Spleen (tissue), 11 donors: Measurements from ENCODE around the gene STRADA. TPM values are rescaled to one million over a fixed set of nuclear protein-coding genes. Genes with fewer than 3 reads are reported as not detected.

Source experiments
- DNase-seq: peaks from one replicate; pipeline ENCODE4 v3.0.0-alpha.2; 2020
- H3K27ac ChIP-seq, 8 donors: fragments of 200-600 bp; sonication (generic) in 7 of 8; 1 replicate in 4 of 8; 2 replicates in 4 of 8; pipeline versions ENCODE4 v1.5.0 to v1.8.0; 2016 to 2021; ENCODE audit warnings: inconsistent platforms in 4 of 8, mild to moderate bottlenecking in 4 of 8, moderate library complexity in 1 of 8
- H3K27me3 ChIP-seq, 7 donors: fragments of 200-600 bp; sonication (generic) in 6 of 7; replicated peaks in 1 of 7; 1 replicate in 4 of 7; 2 replicates in 3 of 7; pipeline versions ENCODE4 v1.5.0 to v1.8.0; 2016 to 2021; ENCODE audit warnings: inconsistent platforms in 3 of 7, mild to moderate bottlenecking in 1 of 7
- H3K36me3 ChIP-seq, 6 donors: fragments of 200-600 bp; sonication (generic) in 5 of 6; 1 replicate in 4 of 6; 2 replicates in 2 of 6; pipeline versions ENCODE4 v1.5.0 to v1.8.0; 2016 to 2021; ENCODE audit warnings: inconsistent platforms in 2 of 6
- H3K4me1 ChIP-seq, 6 donors: fragments of 200-600 bp; sonication (generic) in 5 of 6; 1 replicate in 3 of 6; 2 replicates in 3 of 6; pipeline versions ENCODE4 v1.5.0 to v1.8.0; 2016 to 2021; ENCODE audit warnings: inconsistent platforms in 3 of 6
- H3K4me3 ChIP-seq, 8 donors: fragments of 200-600 bp; sonication (generic) in 7 of 8; 1 replicate in 4 of 8; 2 replicates in 4 of 8; pipeline versions ENCODE4 v1.5.0 to v1.8.0; 2016 to 2021; ENCODE audit warnings: inconsistent platforms in 4 of 8, mild to moderate bottlenecking in 4 of 8, moderate library complexity in 2 of 8
- H3K9me3 ChIP-seq, 8 donors: fragments of 200-600 bp; sonication (generic) in 7 of 8; 1 replicate in 4 of 8; 2 replicates in 4 of 8; pipeline versions ENCODE4 v1.5.0 to v1.8.0; 2016 to 2021; ENCODE audit warnings: inconsistent platforms in 4 of 8
- CTCF ChIP-seq, 11 experiments: fragments of 200-600 bp in 7 of 11; fragments of 450-650 bp in 4 of 11; sonication (generic) in 4 of 11; IDR thresholded peaks in 8 of 11; conservative IDR thresholded peaks in 3 of 11; 1 replicate in 7 of 11; 2 replicates in 4 of 11; pipeline versions ENCODE4 v1.4.0 to v1.8.0; 2016 to 2021; ENCODE audit warnings: antibody characterized with exemption in 11 of 11, inconsistent platforms in 4 of 11, mild to moderate bottlenecking in 1 of 11
- POLR2A ChIP-seq, 3 donors: fragments of 450-650 bp; IDR thresholded peaks; one replicate each; pipeline ENCODE4 v1.5.1; 2017; ENCODE audit warnings: antibody characterized with exemption in 3 of 3, mild to moderate bottlenecking in 1 of 3
- POLR2AphosphoS5 ChIP-seq, 3 donors: sonication (generic); formaldehyde crosslinking; IDR thresholded peaks; one replicate each; pipeline ENCODE4 v1.5.1; 2017; ENCODE audit warnings: antibody characterized with exemption in 3 of 3
- WGBS, 5 donors: extraction: QIAGEN DNeasy Blood & Tissue Kit in 3 of 5; methylation state at CpG; one replicate each; pipeline versions ENCODE4 v1.1.5 to v1.1.7; 2013 to 2018; 5-methylcytosine and 5-hydroxymethylcytosine counted together
- intact Hi-C: fragments of 100-400 bp; cut with DNase I; formaldehyde crosslinking; loops from one replicate; pipeline ENCODE4 v1.15.0; 2023; ENCODE audit warnings: low total_unique reads
- polyA plus RNA-seq, 3 donors: library from polyadenylated mRNA; stranded (reverse); fragments of 200-250 nt; gene quantifications; one replicate each; pipeline ENCODE4 v1.2.1, GENCODE V29; 2013
- total RNA-seq, 7 donors: library from RNA; depleted of rRNA in 3 of 7; stranded (reverse); fragments of >200 nt in 3 of 7; fragmentation: NEBNext Ultra II Directional in 4 of 7; extraction: Animal tissue kit (Norgen Biotek cat#: 25700) in 4 of 7; gene quantifications; one replicate each; pipeline versions ENCODE4 v1.1.0 to v1.2.1, GENCODE V29; 2016 to 2021
- donor health status: healthy with polysubstance abuse.
- donor health status: DM: no; HTN: no; CAD: no; lungs with moderate emphysema.
- donor health status: DM: no; HTN: no; CAD: no.
- donor health status: Bipolar disorder and iron deficiency.
- donor health status: healthy.
- donor health status: DM: no; HTN: no; CAD: no.
- donor health status: DM: yes; HTN: yes; CAD: no.

The STRADA gene
- total and polyA plus RNA-seq, 10 donors = 20.5 to 72.0 (median 49.6) TPM

GRCh38 chr17:63773272-63774140, 31.9 kb upstream of the STRADA start, which contains the start of gene CCDC47:
Gene CCDC47, minus strand, starts transcription at chr17:63773597. Its CDS starts 7,422 bp downstream, at chr17:63766175.
- Histone ChIP-seq H3K27me3 (no peaks in the 10 kb centered on the region), H3K9me3 (no peaks in the 10 kb centered on the region), H3K4me1 (peaks cover 25 to 87% (median 73%) of the 10 kb centered on the region in 6 donors), H3K27ac (peak within 1 kb of the TSS; percentile 96 to 99 (median 98)), H3K36me3 (peaks cover 0 to 34% (median 0%) of the 10 kb centered on the region in 6 donors), H3K4me3 (peak within 1 kb of the TSS; percentile 63 to 98 (median 84))
- TF ChIP-seq CTCF (IDR thresholded peaks at IDR 0.05 in 8 of 11, conservative IDR thresholded peaks at IDR 0.05 in 3 of 11) = peak in 2 of 11 experiments; percentile 21 to 41
- TF ChIP-seq POLR2AphosphoS5 (IDR thresholded peaks at IDR 0.05) = peak; percentile 98 to 100 (median 99)
- TF ChIP-seq POLR2A (IDR thresholded peaks at IDR 0.05) = peak; percentile 13 to 94 (median 72)
- intact Hi-C loops = loop anchor here (10.0 kb wide), 1 partner anchor 51 kb away; the partner anchor contains the start of genes FTSJ3 and PSMC5
- DNase-seq = peak; percentile 99
- 0 to 1% (median 0%) methylated on average over 47 to 74 of the region's 74 CpGs for WGBS, 5 donors

GRCh38 chr17:63772801-63773271, 31.2 kb upstream of the STRADA start:
- Histone ChIP-seq H3K27ac (peak overlapping the region; percentile 96 to 99 (median 98)), H3K36me3 (peaks cover 0 to 31% (median 0%) of the 10 kb centered on the region in 6 donors), H3K27me3 (no peaks in the 10 kb centered on the region), H3K9me3 (no peaks in the 10 kb centered on the region), H3K4me1 (peaks cover 25 to 87% (median 68%) of the 10 kb centered on the region in 6 donors), H3K4me3 (peak overlapping the region; percentile 63 to 98 (median 84))
- WGBS, 5 donors = 4 to 5% (median 5%) methylated on average over 7 of the region's 7 CpGs
- no peak for DNase-seq
- intact Hi-C loops = loop anchor here (10.0 kb wide), 1 partner anchor 52 kb away; the partner anchor contains the start of genes FTSJ3 and PSMC5
- TF ChIP-seq POLR2A (IDR thresholded peaks at IDR 0.05) (no peak), POLR2AphosphoS5 (IDR thresholded peaks at IDR 0.05) (no peak), CTCF (IDR thresholded peaks at IDR 0.05 in 8 of 11, conservative IDR thresholded peaks at IDR 0.05 in 3 of 11) (no peak)

- WGBS, 5 donors = 89 to 96% (median 91%) methylated on average over 7 of the region's 7 CpGs
- intact Hi-C loops = no loop called here
- H3K4me3 ChIP-seq = no peak overlapping the region
- no peak for DNase-seq
- TF ChIP-seq CTCF (IDR thresholded peaks at IDR 0.05 in 8 of 11, conservative IDR thresholded peaks at IDR 0.05 in 3 of 11) (no peak), POLR2A (IDR thresholded peaks at IDR 0.05) (no peak), POLR2AphosphoS5 (IDR thresholded peaks at IDR 0.05) (no peak)
- no peaks in the 10 kb centered on the region for H3K9me3 ChIP-seq
- H3K36me3 ChIP-seq = peaks cover 0 to 37% (median 22%) of the 10 kb centered on the region in 6 donors
- H3K27ac ChIP-seq = no peak overlapping the region
- H3K4me1 ChIP-seq = peaks cover 11 to 79% (median 39%) of the 10 kb centered on the region in 6 donors
- no peaks in the 10 kb centered on the region for H3K27me3 ChIP-seq
Measured at GRCh38 chr17:63768433-63768832, 26.8 kb upstream of the STRADA start.

- H3K4me1 ChIP-seq = peaks cover 6 to 81% (median 36%) of the 10 kb centered on the region in 6 donors
- intact Hi-C loops = no loop called here
- TF ChIP-seq POLR2A (IDR thresholded peaks at IDR 0.05) = no peak
- TF ChIP-seq POLR2AphosphoS5 (IDR thresholded peaks at IDR 0.05) = no peak
- no peak for TF ChIP-seq CTCF (IDR thresholded peaks at IDR 0.05 in 8 of 11, conservative IDR thresholded peaks at IDR 0.05 in 3 of 11)
Measured at GRCh38 chr17:63766754-63767153, 25.2 kb upstream of the STRADA start.

More at GRCh38 chr17:63766754-63767153, 25.2 kb upstream of the STRADA start:
- Histone ChIP-seq H3K27ac (no peak overlapping the region), H3K4me3 (no peak overlapping the region), H3K36me3 (peaks cover 0 to 54% (median 36%) of the 10 kb centered on the region in 6 donors), H3K9me3 (no peaks in the 10 kb centered on the region), H3K27me3 (no peaks in the 10 kb centered on the region)
- DNase-seq = no peak
